ENCODE results near the gene PARP11.

DNA sequence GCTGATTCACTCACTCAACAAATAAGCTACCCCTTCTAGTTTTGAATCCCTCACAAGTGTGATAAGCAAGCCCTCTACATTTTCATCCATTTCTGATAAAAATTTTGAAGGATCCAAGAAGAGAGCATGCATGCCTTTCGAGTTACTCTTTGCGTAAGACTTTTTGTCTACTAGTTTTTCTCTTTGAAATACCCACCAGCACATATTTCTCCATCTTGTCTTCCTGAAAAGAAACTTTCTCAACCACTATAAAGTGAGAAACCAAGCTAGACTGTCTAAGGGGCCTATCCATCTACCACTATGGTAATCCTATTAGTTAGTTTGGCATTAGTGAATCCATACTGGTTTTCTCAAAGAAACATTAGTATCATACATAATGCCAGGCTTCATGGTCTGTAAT lies 56.9 kb downstream of the PARP11 start:
- TF ChIP-seq, protein P1, sequence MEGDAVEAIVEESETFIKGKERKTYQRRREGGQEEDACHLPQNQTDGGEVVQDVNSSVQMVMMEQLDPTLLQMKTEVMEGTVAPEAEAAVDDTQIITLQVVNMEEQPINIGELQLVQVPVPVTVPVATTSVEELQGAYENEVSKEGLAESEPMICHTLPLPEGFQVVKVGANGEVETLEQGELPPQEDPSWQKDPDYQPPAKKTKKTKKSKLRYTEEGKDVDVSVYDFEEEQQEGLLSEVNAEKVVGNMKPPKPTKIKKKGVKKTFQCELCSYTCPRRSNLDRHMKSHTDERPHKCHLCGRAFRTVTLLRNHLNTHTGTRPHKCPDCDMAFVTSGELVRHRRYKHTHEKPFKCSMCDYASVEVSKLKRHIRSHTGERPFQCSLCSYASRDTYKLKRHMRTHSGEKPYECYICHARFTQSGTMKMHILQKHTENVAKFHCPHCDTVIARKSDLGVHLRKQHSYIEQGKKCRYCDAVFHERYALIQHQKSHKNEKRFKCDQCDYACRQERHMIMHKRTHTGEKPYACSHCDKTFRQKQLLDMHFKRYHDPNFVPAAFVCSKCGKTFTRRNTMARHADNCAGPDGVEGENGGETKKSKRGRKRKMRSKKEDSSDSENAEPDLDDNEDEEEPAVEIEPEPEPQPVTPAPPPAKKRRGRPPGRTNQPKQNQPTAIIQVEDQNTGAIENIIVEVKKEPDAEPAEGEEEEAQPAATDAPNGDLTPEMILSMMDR (IDR thresholded peaks at IDR 0.05; ENCODE audit: control extremely low read depth in 1 of 3, insufficient read depth in 1 of 3, low read depth in 1 of 3, low read length in 3 of 3), result no peak
- TF ChIP-seq ZNF274 (IDR thresholded peaks at IDR 0.05; ENCODE audit: borderline replicate concordance, extremely low read depth, low read length) (no peak), EP300 (IDR thresholded peaks at IDR 0.05; ENCODE audit: borderline replicate concordance in 1 of 2, low read depth in 2 of 2, low read length in 2 of 2) (no peak), POLR2A (IDR thresholded peaks at IDR 0.05; ENCODE audit: control extremely low read depth in 1 of 2, low read depth in 2 of 2, low read length in 2 of 2) (no peak), POLR2AphosphoS5 (IDR thresholded peaks at IDR 0.05; ENCODE audit: low read depth, low read length) (no peak), EZH2 (IDR thresholded peaks at IDR 0.05; ENCODE audit: low read depth, low read length, severe bottlenecking) (no peak), CHD2 (IDR thresholded peaks at IDR 0.05; ENCODE audit: low read length) (no peak), TAF1 (IDR thresholded peaks at IDR 0.05; ENCODE audit: low read depth, low read length) (no peak), KDM1A (IDR thresholded peaks at IDR 0.05; ENCODE audit: borderline replicate concordance, low read length) (no peak), CEBPB (IDR thresholded peaks at IDR 0.05; ENCODE audit: low read depth, low read length) (no peak), ASH2L (IDR thresholded peaks at IDR 0.05; ENCODE audit: low read length) (no peak)
- TF ChIP-seq, protein P2, sequence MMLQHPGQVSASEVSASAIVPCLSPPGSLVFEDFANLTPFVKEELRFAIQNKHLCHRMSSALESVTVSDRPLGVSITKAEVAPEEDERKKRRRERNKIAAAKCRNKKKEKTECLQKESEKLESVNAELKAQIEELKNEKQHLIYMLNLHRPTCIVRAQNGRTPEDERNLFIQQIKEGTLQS (IDR thresholded peaks at IDR 0.05; ENCODE audit: insufficient read depth, low read depth, low read length), result no peak
